Smooth muscle cell (in vitro differentiated cells): ENCODE data around the gene SNHG17. TPM values are rescaled to one million over a fixed set of nuclear protein-coding genes. Genes with fewer than 3 reads are reported as not detected.

Experiments
- DNase-seq: peaks from one replicate; lab custom pipeline; 2025; ENCODE audit not compliant: unreplicated experiment; lab: John Stamatoyannopoulos, UW
- H2AFZ ChIP-seq: fragments of 200-600 bp; sonication (generic); 2 replicates; pipeline ENCODE4 v1.6.0; 2016; ENCODE audit warnings: antibody characterized with exemption, low read depth, mild to moderate bottlenecking
- H3F3A ChIP-seq: fragments of 200-600 bp; sonication (generic); 2 replicates; pipeline ENCODE4 v1.6.0; 2017; ENCODE audit warnings: antibody characterized with exemption, low read depth
- H3K27ac ChIP-seq: fragments of 200-600 bp; sonication (generic); 2 replicates; pipeline ENCODE4 v1.5.1; 2016; ENCODE audit warnings: low read depth, mild to moderate bottlenecking
- H3K27me3 ChIP-seq: fragments of 200-600 bp; sonication (generic); 2 replicates; pipeline ENCODE4 v1.6.1; 2016; ENCODE audit warnings: low read depth, mild to moderate bottlenecking
- H3K36me3 ChIP-seq: fragments of 200-600 bp; sonication (generic); 2 replicates; pipeline ENCODE4 v1.5.1; 2016; ENCODE audit warnings: low read depth
- H3K4me1 ChIP-seq: fragments of 200-600 bp; sonication (generic); 2 replicates; pipeline ENCODE4 v1.5.1; 2016; ENCODE audit warnings: low read depth
- H3K4me2 ChIP-seq: fragments of 200-600 bp; sonication (generic); 2 replicates; pipeline ENCODE4 v1.6.0; 2016; ENCODE audit warnings: mild to moderate bottlenecking
- H3K4me3 ChIP-seq: fragments of 200-600 bp; sonication (generic); 2 replicates; pipeline ENCODE4 v1.5.1; 2016; ENCODE audit warnings: mild to moderate bottlenecking
- H3K79me2 ChIP-seq: fragments of 200-600 bp; sonication (generic); 2 replicates; pipeline ENCODE4 v1.6.0; 2016; ENCODE audit warnings: low read depth, mild to moderate bottlenecking
- H3K9ac ChIP-seq: fragments of 200-600 bp; sonication (generic); 2 replicates; pipeline ENCODE4 v1.6.0; 2016; ENCODE audit warnings: low read depth
- H3K9me3 ChIP-seq: fragments of 200-600 bp; sonication (generic); replicated peaks from 2 replicates; pipeline ENCODE4 v1.5.1; 2016; ENCODE audit warnings: low read depth
- H4K20me1 ChIP-seq: fragments of 200-600 bp; sonication (generic); 2 replicates; pipeline ENCODE4 v1.6.0; 2016; ENCODE audit warnings: low read depth
- WGBS: methylation state at CpG from one replicate; pipeline ENCODE4 v1.1.7; 2016; ENCODE audit warnings: low lambda C conversion rate; 5-methylcytosine and 5-hydroxymethylcytosine counted together
- polyA plus RNA-seq: library from polyadenylated mRNA; unstranded; fragments of >200 nt; fragmentation: Nextera tagmentation; extraction: Ambion mirVana; gene quantifications from 2 replicates; pipeline ENCODE4 v1.2.1, GENCODE V29; 2016
- total RNA-seq: library from RNA; depleted of rRNA; stranded (reverse); fragments of >200 nt; gene quantifications from 2 replicates; pipeline ENCODE4 v1.2.3, GENCODE V29; 2014
- TF ChIP-seq, protein P1 (sequence below): fragments of 200-600 bp; sonication (generic); IDR thresholded peaks from 2 replicates; pipeline ENCODE4 v1.5.1; 2017; ENCODE audit warnings: borderline replicate concordance, mild to moderate bottlenecking, antibody characterized with exemption; ENCODE audit not compliant: insufficient read depth, poor library complexity, severe bottlenecking

The SNHG17 gene
- total RNA-seq (5.5 and 6.7 TPM in 2 replicates), polyA plus RNA-seq (19.6 and 26.4 TPM in 2 replicates)

DNA sequence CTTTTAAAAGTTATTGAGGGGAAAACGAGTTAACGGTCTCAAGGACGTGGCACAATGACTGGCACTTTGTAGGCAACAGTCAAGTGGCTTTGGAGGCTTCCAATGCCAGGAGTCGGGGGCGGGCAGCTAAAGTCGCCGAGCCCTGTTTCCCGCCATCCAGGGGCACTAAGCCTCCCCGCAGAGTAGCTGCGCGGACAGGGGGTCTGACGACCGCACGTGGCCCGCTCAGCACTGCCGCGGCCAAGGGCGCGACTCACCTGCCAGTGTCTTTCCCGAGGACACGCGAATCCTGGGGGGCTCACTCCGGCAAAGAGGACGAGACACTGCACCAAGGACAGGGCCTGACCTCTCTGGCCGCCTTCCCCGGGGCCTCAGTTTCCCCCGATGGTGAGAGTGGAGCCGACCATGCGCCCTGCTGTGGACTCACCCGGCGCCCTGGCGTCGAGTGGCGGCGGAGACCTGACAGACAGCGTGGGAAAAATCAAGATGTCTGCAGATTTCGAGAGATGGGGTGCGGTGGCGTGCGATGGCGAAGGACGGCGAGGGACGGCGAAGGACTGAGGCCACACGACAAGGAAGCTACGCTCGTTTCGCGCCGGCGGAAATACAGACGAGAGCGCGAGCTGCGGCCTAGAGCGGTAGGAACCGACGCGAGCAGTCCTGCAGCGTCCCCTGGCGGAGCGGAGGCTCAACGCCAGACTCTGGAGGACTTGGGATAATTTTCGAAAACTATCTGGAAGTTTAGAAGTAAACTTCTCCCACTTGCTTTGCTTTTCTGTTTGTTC is at the start of gene SNHG17:
Gene SNHG17, minus strand, starts transcription at position 559 of the 785 bp plus-strand sequence.
- Histone ChIP-seq H3K36me3 (peaks cover 11% of the 10 kb centered on the region), H4K20me1 (peaks cover 46% of the 10 kb centered on the region), H3K27ac (peak within 1 kb of the TSS; percentile 63), H3K4me3 (peak within 1 kb of the TSS; percentile 66), H3K9me3 (no peaks in the 10 kb centered on the region), H3K4me1 (peaks cover 23% of the 10 kb centered on the region), H3K27me3 (no peaks in the 10 kb centered on the region), H3K4me2 (peak within 1 kb of the TSS; percentile 97), H3F3A (no peaks in the 10 kb centered on the region), H3K79me2 (peaks cover 52% of the 10 kb centered on the region), H3K9ac (peak within 1 kb of the TSS; percentile 68), H2AFZ (peak within 1 kb of the TSS; percentile 89)
- TF ChIP-seq, protein P1, sequence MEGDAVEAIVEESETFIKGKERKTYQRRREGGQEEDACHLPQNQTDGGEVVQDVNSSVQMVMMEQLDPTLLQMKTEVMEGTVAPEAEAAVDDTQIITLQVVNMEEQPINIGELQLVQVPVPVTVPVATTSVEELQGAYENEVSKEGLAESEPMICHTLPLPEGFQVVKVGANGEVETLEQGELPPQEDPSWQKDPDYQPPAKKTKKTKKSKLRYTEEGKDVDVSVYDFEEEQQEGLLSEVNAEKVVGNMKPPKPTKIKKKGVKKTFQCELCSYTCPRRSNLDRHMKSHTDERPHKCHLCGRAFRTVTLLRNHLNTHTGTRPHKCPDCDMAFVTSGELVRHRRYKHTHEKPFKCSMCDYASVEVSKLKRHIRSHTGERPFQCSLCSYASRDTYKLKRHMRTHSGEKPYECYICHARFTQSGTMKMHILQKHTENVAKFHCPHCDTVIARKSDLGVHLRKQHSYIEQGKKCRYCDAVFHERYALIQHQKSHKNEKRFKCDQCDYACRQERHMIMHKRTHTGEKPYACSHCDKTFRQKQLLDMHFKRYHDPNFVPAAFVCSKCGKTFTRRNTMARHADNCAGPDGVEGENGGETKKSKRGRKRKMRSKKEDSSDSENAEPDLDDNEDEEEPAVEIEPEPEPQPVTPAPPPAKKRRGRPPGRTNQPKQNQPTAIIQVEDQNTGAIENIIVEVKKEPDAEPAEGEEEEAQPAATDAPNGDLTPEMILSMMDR = peak; percentile 100
- 2% methylated on average over 64 of the region's 65 CpGs for WGBS
- DNase-seq = peak; percentile 68

DNA sequence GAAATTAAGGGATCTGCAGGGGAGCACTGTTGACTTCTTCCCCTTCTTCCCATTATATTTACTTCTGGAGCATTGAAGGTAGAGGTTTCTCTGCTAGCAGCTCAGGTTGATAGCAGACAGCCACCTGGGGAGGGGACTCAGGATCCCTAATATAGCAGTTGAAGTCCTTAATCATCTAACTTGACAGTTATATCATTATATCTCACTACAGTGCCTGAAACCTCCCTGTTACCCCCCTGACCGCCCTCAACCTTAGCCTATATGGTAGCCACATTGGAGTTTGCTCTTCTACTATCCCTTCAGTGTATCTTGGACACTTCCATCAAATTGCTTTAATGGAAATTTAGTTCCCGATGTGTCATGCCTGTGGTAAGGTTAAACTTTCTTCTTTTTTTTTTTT is 44.5 kb upstream of the SNHG17 start:
- Histone ChIP-seq H3K4me3 (no peak overlapping the region), H3K36me3 (no peaks in the 10 kb centered on the region), H3K4me2 (no peak overlapping the region), H4K20me1 (peaks cover 98% of the 10 kb centered on the region), H3K27me3 (no peaks in the 10 kb centered on the region), H3K4me1 (no peaks in the 10 kb centered on the region), H3K79me2 (peaks cover 95% of the 10 kb centered on the region), H3K27ac (no peak overlapping the region), H3K9me3 (no peaks in the 10 kb centered on the region), H3F3A (no peaks in the 10 kb centered on the region), H2AFZ (no peak overlapping the region), H3K9ac (no peak overlapping the region)
- no peak for DNase-seq
- TF ChIP-seq, protein P1 = no peak
- 100% methylated on average over 2 of the region's 2 CpGs for WGBS

DNA sequence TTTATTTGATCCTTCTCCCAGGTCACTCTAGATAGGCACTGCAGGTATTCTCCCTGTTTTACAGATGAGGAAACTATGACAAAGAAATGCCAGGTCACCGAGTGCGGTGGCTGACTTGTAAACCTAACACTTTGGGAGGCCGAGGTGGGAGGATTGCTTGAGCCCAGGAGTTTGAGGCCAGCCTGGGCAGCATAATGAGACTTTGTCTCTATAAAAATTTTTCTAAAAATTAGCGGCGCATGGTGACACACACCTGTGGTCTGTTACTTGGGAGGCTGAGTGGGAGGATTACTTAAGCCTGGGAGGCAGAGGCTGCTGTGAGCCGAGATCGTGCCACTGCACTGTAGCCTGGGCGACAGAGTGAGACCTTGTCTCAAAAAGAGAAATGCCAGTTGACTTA is 42.6 kb upstream of the SNHG17 start:
- no peak overlapping the region for H3K27ac ChIP-seq
- 97% methylated on average over 8 of the region's 8 CpGs for WGBS
- no peaks in the 10 kb centered on the region for H3K27me3 ChIP-seq
- peaks cover 93% of the 10 kb centered on the region for H4K20me1 ChIP-seq
- H3K9ac ChIP-seq = no peak overlapping the region
- no peak for DNase-seq
- no peak overlapping the region for H2AFZ ChIP-seq
- no peaks in the 10 kb centered on the region for H3F3A ChIP-seq
- H3K4me3 ChIP-seq = no peak overlapping the region
- H3K36me3 ChIP-seq = no peaks in the 10 kb centered on the region
- H3K79me2 ChIP-seq = peaks cover 95% of the 10 kb centered on the region
- TF ChIP-seq, protein P1 = no peak
- H3K4me1 ChIP-seq = peaks cover 7% of the 10 kb centered on the region
- H3K9me3 ChIP-seq = no peaks in the 10 kb centered on the region
- no peak overlapping the region for H3K4me2 ChIP-seq

DNA sequence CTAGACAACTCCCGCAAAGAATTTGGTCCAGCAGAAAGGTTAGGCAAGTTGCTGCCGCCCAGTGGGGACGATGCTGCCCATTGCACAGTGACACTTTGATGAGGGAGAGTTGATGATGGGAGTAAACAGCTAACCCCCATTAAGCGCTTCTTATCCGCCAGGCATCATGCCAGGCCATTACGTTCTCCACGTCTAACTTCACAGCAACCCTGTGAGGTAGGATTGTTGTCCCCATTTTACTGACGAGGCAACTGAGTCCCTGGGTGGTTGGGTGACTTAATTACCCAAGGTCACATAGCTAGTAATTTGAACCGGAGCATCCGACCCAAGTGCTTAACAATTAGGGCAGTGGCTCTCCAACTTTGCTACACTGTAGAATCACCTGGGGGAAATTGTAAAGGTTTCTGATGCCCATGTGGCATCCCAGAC is 38.3 kb upstream of the SNHG17 start:
- DNase-seq = no peak

More for the DNA sequence above, 38.3 kb upstream of the SNHG17 start:
- H3K9me3 ChIP-seq = no peaks in the 10 kb centered on the region
- H3K79me2 ChIP-seq = peaks cover 55% of the 10 kb centered on the region
- TF ChIP-seq, protein P1 = no peak
- H3K36me3 ChIP-seq = no peaks in the 10 kb centered on the region
- peak overlapping the region; percentile 85 for H3K4me2 ChIP-seq
- H3F3A ChIP-seq = peaks cover 5% of the 10 kb centered on the region
- H4K20me1 ChIP-seq = peaks cover 52% of the 10 kb centered on the region
- H3K27ac ChIP-seq = peak overlapping the region; percentile 73
- H2AFZ ChIP-seq = peak overlapping the region; percentile 57
- WGBS = 14% methylated on average over 10 of the region's 10 CpGs
- H3K4me3 ChIP-seq = peak overlapping the region; percentile 70
- no peaks in the 10 kb centered on the region for H3K27me3 ChIP-seq
- peaks cover 12% of the 10 kb centered on the region for H3K4me1 ChIP-seq
- peak overlapping the region; percentile 77 for H3K9ac ChIP-seq
